ENCODE measurements around the gene BCL3. TPM values are rescaled to one million over a fixed set of nuclear protein-coding genes. Genes with fewer than 3 reads are reported as not detected.

Gene BCL3
- total and polyA plus RNA-seq, 10 of the 15 experiments (the other 5 are each of a cell fraction or from before 2014, with no cell fraction given), result 0.55 to 22.7 (median 3.6) TPM

DNA sequence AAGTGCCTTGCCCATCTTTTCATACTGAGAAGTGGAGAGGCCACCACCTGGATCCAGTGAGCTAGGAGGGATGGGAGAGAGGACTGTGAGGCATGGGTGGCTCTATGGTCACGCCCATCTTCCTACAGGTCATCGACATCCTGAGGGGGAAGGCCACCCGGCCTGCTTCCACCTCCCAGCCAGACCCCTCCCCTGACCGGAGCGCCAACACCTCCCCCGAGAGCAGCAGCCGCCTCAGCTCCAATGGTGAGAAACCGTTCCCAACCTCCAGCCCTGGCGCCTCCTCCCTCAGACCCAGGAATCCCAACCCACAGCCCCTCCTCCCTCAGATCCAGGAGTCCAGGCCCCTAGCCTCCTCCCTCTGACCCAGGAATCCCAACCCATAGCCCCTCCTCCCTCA lies 10.1 kb downstream of the BCL3 start:
- Histone ChIP-seq H3K27me3 (replicated peaks in 1 of 2; ENCODE audit: control insufficient read depth in 2 of 2, insufficient read depth in 2 of 2, low read length in 1 of 2) (no peaks in the 10 kb centered on the region), H3K9me3 (replicated peaks; ENCODE audit: control insufficient read depth, insufficient read depth, low read length) (no peaks in the 10 kb centered on the region), H3K4me3 (no peak overlapping the region), H3K27ac (ENCODE audit: control insufficient read depth, insufficient read depth) (no peak overlapping the region), H3K4me1 (ENCODE audit: control insufficient read depth, insufficient read depth, low read length) (peaks cover 5% of the 10 kb centered on the region), H3K4me2 (ENCODE audit: control insufficient read depth, insufficient read depth) (no peak overlapping the region), H3K79me2 (ENCODE audit: control insufficient read depth, insufficient read depth, low read length) (peaks cover 14% of the 10 kb centered on the region), H3K9ac (ENCODE audit: control insufficient read depth, insufficient read depth, low read length) (no peak overlapping the region), H2AFZ (ENCODE audit: control insufficient read depth, low read depth, low read length) (no peak overlapping the region), H3K36me3 (ENCODE audit: control insufficient read depth in 2 of 2, insufficient read depth in 2 of 2, low read length in 1 of 2) (peaks cover 3 to 11% of the 10 kb centered on the region in 2 experiments; a peak in 3 of 4 replicates), H4K20me1 (ENCODE audit: control insufficient read depth, insufficient read depth) (no peaks in the 10 kb centered on the region)
- SMC1A ChIA-PET (ENCODE audit: uncharacterized antibody, unreplicated experiment), result no interaction called here
- FAIRE-seq (no peak), DNase-seq (ENCODE audit: low read depth, low spot score) (no peak), ATAC-seq (no peak)
- POLR2A ChIA-PET, result no interaction called here
- CTCF ChIA-PET, result interaction anchor here (1.6 kb wide), 1 partner anchor 36 kb away, joined by 4 read pairs; no protein-coding TSS in a partner anchor
- no TSS peak for BruUV-seq (replicated peaks)
- TF ChIP-seq MTA2 (IDR thresholded peaks at IDR 0.05; ENCODE audit: low read depth) (no peak), SMAD5 (IDR thresholded peaks at IDR 0.05; ENCODE audit: low read depth) (no peak), RFX5 (IDR thresholded peaks at IDR 0.05; ENCODE audit: low read depth, low read length) (no peak), LARP7 (IDR thresholded peaks at IDR 0.05) (no peak), CHD2 (IDR thresholded peaks at IDR 0.05; ENCODE audit: borderline replicate concordance, low read depth, low read length) (no peak), BRCA1 (IDR thresholded peaks at IDR 0.05; ENCODE audit: low read depth, low read length) (no peak), IKZF2 (IDR thresholded peaks at IDR 0.05) (no peak), RAD21 (IDR thresholded peaks at IDR 0.05; ENCODE audit: insufficient read depth, low read depth, low read length) (no peak), HDAC6 (IDR thresholded peaks at IDR 0.05; ENCODE audit: unreplicated experiment) (no peak)
- 86% methylated on average over 9 of the region's 9 CpGs for WGBS (ENCODE audit: insufficient coverage, insufficient replicate concordance, low lambda C conversion rate, missing lambda C conversion rate)
- intact Hi-C loops (cut with micrococcal nuclease; ENCODE audit: unreplicated experiment), result no loop called here
- in situ Hi-C loops (cut with MboI), result no loop called here
- RAD21 ChIA-PET (ENCODE audit: unreplicated experiment), result no interaction called here
